ENCODE results near the gene PNLIPRP1. TPM values are rescaled to one million over a fixed set of nuclear protein-coding genes. Genes with fewer than 3 reads are reported as not detected.

PNLIPRP1 gene
- total RNA-seq, 1 experiment from 2014 or later = not detected

DNA sequence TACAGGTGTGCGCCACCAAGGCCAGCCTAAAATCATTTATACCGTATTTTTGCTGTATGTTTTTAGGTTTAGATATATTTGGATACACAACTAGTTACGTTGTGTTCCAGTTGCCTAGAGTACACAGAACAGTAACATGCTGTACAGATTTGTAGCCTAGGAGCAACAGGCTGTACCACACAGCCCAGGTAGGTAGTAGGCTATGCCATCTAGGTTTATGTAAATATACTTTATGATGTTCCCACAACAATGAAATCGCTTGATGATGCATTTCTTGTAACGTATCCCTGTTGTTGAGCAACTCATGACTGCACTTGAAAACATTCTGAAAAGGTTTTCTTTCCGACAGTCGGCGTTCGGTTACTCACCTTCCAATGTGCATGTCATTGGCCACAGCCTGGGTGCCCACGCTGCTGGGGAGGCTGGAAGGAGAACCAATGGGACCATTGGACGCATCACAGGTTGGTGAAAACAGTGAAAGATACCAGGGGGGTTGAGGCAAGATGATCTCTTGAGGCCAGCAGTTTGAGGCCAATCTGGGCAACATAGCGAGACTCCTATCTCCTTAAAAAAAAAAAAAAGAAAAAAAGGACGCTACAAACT, 37.3 kb upstream of the PNLIPRP1 start:
- Mint-ChIP-seq H3K36me3 (ENCODE audit: insufficient read depth in 1 of 3, low read depth in 3 of 3) (no peaks in the 10 kb centered on the region), H3K4me1 (peaks cover 16 to 17% of the 10 kb centered on the region in 2 experiments), H3K9me3 (no peaks in the 10 kb centered on the region; a peak in 1 of 5 replicates), H3K27me3 (ENCODE audit: low read depth) (no peaks in the 10 kb centered on the region), H3K27ac (no peak overlapping the region), H3K4me3 (no peak overlapping the region)
- Histone ChIP-seq H4K5ac (ENCODE audit: insufficient read length, low read depth, low read length) (no peak overlapping the region), H2BK120ac (ENCODE audit: low read depth, low read length, poor library complexity, severe bottlenecking) (no peak overlapping the region), H3K4me1 (ENCODE audit: insufficient read depth, low read length) (no peaks in the 10 kb centered on the region; the same call in 1 of the 2 replicates), H3K4me2 (ENCODE audit: insufficient read depth, insufficient read length, low read length) (no peak overlapping the region), H3K56ac (ENCODE audit: insufficient read length, low read depth, low read length) (no peak overlapping the region), H4K91ac (ENCODE audit: insufficient read length, low read depth, low read length) (no peak overlapping the region), H3K23ac (ENCODE audit: insufficient read length, low read depth, low read length) (no peak overlapping the region), H3T11ph (ENCODE audit: low read length) (no peak overlapping the region), H2BK20ac (ENCODE audit: low read depth, low read length, poor library complexity, severe bottlenecking) (no peak overlapping the region), H3K79me1 (ENCODE audit: insufficient read depth, low read depth, low read length, poor library complexity, severe bottlenecking) (no peaks in the 10 kb centered on the region), H3K79me2 (ENCODE audit: insufficient read depth, low read length) (no peaks in the 10 kb centered on the region), H3K27me3 (ENCODE audit: insufficient read depth, low read length) (no peaks in the 10 kb centered on the region), H3K9me3 (ENCODE audit: control insufficient read depth, low read depth, low read length) (no peaks in the 10 kb centered on the region), H4K8ac (replicated peaks; ENCODE audit: insufficient read length, low read depth, low read length) (no peak overlapping the region), H3K9ac (ENCODE audit: extremely low read depth, insufficient read length, low read length) (no peak overlapping the region), H3K14ac (ENCODE audit: insufficient read depth, low read length) (no peak overlapping the region), H4K20me1 (ENCODE audit: control insufficient read depth, insufficient read depth, insufficient read length) (no peaks in the 10 kb centered on the region), H2AFZ (ENCODE audit: low read length) (no peak overlapping the region), H3K27ac (ENCODE audit: insufficient read length, low read depth, low read length) (no peak overlapping the region), H3K18ac (ENCODE audit: insufficient read length, low read depth, low read length) (no peak overlapping the region), H2BK15ac (ENCODE audit: low read depth, low read length) (no peak overlapping the region), H3K4ac (ENCODE audit: low read depth, low read length) (no peak overlapping the region), H3K23me2 (ENCODE audit: insufficient read length, low read depth, low read length, poor library complexity, severe bottlenecking) (no peaks in the 10 kb centered on the region), H2BK12ac (ENCODE audit: insufficient read length, low read depth, low read length) (no peak overlapping the region), H2BK5ac (ENCODE audit: insufficient read length, low read length) (no peak overlapping the region), H2AK5ac (ENCODE audit: insufficient read length, low read length) (no peak overlapping the region)
- TF ChIP-seq, protein P1, sequence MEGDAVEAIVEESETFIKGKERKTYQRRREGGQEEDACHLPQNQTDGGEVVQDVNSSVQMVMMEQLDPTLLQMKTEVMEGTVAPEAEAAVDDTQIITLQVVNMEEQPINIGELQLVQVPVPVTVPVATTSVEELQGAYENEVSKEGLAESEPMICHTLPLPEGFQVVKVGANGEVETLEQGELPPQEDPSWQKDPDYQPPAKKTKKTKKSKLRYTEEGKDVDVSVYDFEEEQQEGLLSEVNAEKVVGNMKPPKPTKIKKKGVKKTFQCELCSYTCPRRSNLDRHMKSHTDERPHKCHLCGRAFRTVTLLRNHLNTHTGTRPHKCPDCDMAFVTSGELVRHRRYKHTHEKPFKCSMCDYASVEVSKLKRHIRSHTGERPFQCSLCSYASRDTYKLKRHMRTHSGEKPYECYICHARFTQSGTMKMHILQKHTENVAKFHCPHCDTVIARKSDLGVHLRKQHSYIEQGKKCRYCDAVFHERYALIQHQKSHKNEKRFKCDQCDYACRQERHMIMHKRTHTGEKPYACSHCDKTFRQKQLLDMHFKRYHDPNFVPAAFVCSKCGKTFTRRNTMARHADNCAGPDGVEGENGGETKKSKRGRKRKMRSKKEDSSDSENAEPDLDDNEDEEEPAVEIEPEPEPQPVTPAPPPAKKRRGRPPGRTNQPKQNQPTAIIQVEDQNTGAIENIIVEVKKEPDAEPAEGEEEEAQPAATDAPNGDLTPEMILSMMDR (conservative IDR thresholded peaks at IDR 0.05) = no peak
- WGBS (ENCODE audit: extremely low coverage, insufficient read length, low lambda C conversion rate) = no CpG with 5 or more reads among the region's 13 CpGs
- DNase-seq = no peak

All from H9 (cell line).